Inflammatory macrophage treated with lipopolysaccharide for 4 hours (primary cell): Measurements from ENCODE around the gene WDR75.
"Not testable (repeated sequence)": the region's sequence is repeated elsewhere in the genome, so short reads cannot be mapped to it uniquely, and the experiment has no call there.

Source experiments
- DNase-seq: peaks from one replicate; pipeline ENCODE4 v3.0.0-alpha.2; 2020

Gene WDR75

DNA sequence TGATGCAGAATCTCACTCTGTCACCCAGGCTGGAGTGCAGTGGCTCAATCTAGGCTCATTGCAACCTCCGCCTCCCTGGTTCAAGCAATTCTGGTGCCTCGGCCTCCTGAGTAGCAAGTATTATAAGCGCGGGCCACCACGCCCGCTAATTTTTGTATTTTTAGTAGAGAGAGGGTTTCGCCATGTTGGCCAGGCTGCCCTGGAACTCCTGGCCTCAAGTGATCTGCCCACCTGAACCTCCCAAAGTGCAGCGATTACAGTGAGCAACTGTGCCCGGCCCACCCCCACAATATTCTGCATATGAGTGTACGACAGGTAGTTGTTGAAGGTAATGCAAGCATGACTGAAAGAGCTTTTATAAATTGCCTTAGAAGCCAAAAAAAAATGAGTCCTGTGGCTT, 1.2 kb downstream of the WDR75 start:
- no peak for DNase-seq

DNA sequence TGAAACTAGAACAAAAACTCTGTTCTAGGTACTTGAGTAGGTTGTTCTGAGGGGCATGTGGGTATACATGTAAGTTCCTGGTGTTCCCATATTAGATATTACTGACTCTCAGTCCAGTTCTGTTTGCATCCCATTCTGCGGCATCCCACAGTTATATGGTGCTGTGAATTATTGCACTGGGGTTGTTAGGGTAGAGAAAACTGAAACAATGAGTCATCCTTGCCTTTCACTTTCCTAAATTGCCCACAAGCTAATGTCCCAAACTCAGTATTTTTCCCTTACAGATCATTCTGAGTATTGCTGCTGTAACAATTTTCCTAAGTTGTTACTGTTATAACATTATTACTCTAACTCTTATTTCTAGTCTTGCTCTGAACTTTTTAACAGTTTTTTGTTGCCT, 3.0 kb downstream of the WDR75 start:
- peak; percentile 70 for DNase-seq

DNA sequence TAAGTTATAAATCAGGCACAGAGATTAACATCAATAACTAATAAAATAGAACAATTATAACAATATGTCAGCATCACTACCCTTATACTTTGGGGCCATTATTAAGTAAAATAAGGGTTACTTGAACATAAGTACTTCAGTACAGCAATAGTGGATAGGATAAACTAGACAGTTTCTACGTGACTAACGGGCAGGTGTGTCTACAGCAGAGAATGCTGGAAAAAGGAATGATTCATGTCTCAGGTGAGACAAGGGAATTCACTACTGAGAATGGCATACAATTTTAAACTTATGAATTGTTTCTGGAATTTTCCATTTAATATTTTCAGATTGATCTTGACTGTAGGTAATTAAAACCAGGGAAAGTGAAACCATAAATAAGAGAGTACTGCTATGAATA, 5.5 kb downstream of the WDR75 start:
- DNase-seq: no peak

- DNase-seq: no peak
Observed at GRCh38 chr2:189454009-189454408, 12.7 kb downstream of the WDR75 start.

DNA sequence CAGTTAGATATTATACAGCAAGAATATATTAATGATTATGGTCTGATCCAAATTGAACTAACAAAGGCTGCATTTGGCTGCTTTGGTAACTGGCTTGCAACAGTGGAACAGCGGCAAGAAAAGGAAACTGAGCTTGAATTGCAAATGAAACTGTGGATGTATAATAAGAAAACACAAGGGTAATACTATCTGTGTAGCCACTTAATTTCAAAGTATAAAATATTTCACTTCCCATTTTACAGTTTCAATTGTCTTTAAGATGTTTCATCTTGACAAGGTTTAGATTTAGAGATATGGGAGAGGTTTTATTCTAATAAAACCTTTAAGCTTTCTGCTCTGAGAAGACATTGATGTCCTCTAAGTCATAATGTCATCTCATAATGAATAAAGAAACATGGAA, 23.8 kb downstream of the WDR75 start:
- DNase-seq: no peak

GRCh38 chr2:189465478-189465877, 24.2 kb downstream of the WDR75 start:
- no peak for DNase-seq

GRCh38 chr2:189466046-189466445, 24.8 kb downstream of the WDR75 start:
- no peak for DNase-seq

DNA sequence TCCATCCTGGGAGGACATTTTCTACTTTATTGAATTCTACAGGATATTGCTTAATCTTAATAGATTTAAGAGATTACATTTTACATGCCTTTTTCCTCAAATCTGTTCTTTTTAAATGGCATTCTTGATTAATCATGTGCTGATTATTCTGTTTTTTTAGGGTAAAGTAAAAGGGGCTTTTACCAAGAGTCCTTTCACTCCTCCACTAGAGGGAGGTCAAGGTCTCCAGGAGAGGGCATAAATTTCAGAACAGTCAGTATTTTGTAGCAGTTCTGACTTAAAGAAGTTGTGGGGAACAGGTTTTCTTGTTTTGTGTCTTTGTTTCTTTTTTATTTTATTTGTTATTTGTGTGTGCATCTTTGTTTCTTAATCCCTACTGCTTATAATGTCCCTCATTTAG, 25.4 kb downstream of the WDR75 start:
- peak; percentile 43 for DNase-seq

GRCh38 chr2:189467160-189467559, 25.9 kb downstream of the WDR75 start:
- DNase-seq: no peak

- DNase-seq: no peak
Observed at GRCh38 chr2:189467593-189467992, 26.3 kb downstream of the WDR75 start.

- no peak for DNase-seq
Observed at GRCh38 chr2:189474526-189474925, 33.3 kb downstream of the WDR75 start.

DNA sequence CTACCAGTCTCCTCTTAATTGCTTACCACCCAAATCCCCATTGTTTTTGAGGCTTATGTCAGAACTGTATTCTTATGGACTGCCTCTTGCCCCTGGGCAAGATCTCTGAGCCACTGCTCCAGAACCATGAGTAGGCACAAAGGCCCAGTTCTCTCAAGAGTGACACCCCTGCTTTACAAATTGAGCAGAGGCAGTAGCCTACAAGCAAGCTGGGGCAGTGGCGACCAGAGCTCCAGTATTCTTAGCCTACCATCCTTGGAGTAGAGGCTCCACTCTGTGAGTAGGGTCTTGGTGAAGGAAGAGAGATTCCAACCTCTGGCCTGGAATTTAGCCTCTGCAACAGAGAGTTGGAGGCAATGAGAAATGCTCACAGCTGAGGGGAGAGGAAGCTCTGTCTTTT, 36.5 kb downstream of the WDR75 start:
- DNase-seq: no peak

DNA sequence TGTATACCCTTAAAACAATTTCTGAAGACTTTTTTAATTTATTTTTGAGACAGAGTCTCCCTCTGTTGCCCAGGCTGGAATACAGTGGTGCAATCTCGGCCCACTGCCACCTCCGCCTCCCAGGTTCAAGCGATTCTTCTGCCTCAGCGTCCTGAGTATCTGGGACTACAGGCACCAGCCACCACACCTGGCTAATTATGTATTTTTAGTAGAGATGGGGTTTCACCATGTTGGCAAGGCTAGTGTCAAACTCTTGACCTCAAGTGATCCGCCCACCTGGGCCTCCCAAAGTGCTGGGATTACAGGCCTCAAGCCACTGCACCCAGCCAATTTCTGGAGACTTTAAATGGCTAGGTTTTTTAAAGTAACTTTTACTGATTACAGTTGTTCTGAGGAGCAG, 37.0 kb downstream of the WDR75 start:
- not testable (repeated sequence) for DNase-seq

DNA sequence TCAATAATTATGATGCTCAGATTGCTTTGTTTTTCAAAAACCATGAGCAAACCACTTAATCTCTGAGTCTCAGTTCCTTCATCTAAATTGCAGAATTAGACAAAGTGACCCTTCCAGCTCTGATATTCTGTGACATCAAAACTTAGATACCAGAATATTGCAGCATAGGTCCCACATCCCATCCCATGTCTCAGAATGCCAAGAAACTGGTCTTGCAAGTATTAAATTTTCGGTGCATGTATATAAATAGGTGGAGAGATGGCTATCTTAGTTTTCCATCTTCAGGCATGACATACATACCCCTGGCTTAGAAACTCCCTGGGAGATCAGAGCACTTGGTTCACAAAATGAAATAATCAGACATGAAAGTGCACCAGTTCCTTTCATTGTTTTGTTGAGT, 39.8 kb downstream of the WDR75 start:
- DNase-seq: no peak

DNA sequence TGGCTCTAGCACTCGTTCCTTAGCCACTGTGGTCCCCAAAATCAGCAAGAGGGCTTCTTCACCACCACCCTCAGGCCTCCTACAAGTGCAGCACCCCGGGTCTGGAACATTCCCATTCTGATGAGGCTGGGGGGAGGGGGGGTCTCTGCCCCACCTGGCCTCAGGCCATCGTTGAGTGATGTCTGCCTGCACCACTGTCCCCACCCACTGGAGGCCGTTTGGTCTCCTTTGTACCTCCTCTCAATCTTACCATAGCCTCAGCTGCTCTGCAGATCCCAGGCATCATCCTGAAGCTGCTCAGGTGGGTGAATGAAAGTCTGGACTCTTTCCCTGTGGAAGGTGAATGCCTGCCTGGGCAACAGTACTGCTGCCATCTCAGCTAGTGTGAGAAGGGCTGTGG, 42.3 kb downstream of the WDR75 start:
- no peak for DNase-seq

DNA sequence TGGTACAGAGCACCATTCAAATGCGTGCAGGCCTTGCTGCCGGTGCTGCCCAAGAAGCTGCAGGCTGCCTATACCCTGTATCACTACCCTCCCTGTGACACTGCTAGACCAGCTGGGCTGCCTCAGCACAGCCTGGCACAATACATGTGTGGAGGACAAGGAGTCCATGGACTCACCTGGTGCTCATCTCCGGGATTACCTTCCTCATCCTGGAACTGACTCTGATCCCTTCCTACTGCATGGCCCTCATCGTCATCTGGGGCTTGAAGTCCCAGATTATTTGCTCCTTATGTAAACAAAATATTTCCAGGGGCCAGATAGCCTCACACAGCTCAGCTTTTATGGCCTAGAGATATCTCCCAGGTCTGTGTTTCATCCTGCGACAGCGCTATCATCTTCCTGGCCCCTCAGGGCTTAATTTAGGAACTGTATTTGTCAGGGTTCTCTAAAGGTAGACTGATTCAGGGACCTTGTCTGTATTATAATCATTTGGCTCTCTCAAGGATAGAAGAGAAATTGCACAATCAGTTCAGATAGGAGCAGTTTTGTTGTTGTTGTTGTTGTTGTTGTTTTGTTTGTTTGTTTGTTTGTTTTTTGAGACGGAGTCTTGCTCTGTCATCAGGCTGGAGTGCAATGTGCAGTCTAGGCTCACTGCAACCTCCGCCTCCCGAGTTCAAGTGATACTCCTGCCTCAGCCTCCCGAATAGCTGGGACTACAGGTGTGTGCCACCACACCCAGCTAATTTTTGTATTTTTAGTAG, 42.9 kb downstream of the WDR75 start:
- no peak for DNase-seq

- DNase-seq: no peak
Observed at GRCh38 chr2:189485146-189485545, 43.9 kb downstream of the WDR75 start.

- no peak for DNase-seq
Observed at GRCh38 chr2:189486237-189486770, 45.0 kb downstream of the WDR75 start.

GRCh38 chr2:189487283-189488007, 46.2 kb downstream of the WDR75 start:
- no peak for DNase-seq

DNA sequence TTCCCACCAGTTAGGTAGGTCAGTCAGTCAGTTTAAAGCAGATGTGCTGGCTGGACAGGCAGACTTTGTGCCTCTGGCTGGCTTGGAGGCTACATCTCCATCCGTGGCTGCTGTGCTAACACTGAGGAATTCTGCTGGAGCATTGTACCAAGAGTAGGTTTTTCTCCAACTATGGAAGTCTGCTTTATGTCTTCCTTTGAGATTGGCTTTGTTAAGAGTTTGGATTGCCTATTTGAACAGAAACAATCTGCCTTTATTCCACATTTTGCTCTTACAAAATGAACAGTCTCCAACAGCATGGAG, 46.7 kb downstream of the WDR75 start:
- no peak for DNase-seq

DNA sequence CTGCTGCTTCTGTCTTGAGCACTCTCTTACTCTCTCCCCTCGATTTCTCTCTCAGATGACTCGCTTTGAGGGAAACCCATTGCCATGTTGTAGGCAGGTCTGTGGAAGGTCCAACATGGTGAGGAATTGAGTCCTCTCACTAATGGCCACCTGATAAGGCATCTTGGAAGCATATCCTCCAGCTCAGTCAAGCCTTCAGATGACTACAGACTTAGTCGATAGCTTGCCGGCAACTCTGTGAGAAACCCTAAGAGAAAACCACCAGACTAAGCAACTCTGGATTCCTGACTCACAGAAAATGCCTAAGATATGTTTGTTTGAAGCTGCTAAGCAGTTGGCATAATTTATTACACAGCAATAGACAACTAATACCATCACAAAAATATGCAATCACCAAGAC, 51.2 kb downstream of the WDR75 start:
- DNase-seq: no peak

DNA sequence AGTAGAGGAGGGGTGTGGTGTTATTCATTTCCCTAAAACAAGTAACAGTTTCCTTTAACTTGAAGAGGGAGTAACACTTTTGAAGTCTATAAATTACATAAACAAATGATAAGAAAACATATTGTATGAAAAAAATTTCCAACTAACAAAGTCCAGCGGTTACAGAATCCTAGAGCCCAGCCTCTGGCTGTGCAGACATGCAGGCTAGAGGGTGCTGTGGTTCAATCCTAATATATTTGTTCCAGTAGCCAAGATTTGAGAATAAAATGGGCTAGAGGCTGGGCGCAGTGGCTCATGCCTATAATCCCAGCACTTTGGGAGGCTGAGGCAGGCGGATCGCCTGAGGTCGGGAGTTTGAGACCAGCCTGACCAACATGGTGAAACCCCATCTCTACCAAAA, 56.9 kb downstream of the WDR75 start:
- no peak for DNase-seq

GRCh38 chr2:189499137-189499536, 57.9 kb downstream of the WDR75 start:
- no peak for DNase-seq

DNA sequence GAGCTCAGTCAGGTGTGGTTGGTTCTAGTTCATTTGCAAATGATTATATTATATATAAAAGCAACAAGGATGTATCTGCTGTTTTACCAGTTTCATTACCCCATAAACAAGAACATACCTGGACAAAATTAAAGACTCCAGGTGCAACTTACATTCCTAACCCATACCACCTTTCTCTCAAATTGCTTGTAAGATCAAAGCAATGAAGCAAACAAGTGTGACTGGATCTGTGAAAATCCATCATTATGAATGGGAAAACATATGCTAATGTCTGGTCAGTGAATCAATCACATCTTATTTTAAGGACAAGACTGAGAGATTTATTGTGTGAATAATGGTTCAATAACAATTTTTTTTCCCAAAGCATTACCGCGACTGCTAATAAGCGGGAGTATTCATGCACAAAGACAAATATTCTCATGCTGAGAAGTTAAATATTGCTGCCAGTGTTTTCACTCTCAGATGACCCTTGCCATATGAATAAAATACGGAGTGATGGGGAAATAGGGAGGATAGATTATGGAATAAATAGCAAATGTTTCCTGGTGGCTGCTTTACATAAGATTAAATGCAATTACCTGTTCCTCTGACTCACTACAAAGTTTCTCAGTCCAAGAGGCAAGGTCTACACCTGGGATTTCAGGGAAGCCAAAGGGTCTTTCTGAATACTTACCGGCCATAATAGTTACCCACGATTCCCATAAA, 59.3 kb downstream of the WDR75 start:
- no peak for DNase-seq
